Measurements from ENCODE around the gene ZDHHC18.
A peak's percentile ranks its signal among the peaks of the same experiment; 100 is the strongest.

GRCh38 chr1:26887125-26887524 is 60.6 kb downstream of the ZDHHC18 start:
- TF ChIP-seq, protein P1, sequence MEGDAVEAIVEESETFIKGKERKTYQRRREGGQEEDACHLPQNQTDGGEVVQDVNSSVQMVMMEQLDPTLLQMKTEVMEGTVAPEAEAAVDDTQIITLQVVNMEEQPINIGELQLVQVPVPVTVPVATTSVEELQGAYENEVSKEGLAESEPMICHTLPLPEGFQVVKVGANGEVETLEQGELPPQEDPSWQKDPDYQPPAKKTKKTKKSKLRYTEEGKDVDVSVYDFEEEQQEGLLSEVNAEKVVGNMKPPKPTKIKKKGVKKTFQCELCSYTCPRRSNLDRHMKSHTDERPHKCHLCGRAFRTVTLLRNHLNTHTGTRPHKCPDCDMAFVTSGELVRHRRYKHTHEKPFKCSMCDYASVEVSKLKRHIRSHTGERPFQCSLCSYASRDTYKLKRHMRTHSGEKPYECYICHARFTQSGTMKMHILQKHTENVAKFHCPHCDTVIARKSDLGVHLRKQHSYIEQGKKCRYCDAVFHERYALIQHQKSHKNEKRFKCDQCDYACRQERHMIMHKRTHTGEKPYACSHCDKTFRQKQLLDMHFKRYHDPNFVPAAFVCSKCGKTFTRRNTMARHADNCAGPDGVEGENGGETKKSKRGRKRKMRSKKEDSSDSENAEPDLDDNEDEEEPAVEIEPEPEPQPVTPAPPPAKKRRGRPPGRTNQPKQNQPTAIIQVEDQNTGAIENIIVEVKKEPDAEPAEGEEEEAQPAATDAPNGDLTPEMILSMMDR (IDR thresholded peaks at IDR 0.05), result peak; percentile 37
- TF ChIP-seq ZFX (IDR thresholded peaks at IDR 0.05; ENCODE audit: borderline replicate concordance), result no peak
